Ascending aorta (tissue), 2 donors: Measurements from ENCODE around the gene PDLIM7. TPM values are rescaled to one million over a fixed set of nuclear protein-coding genes. Genes with fewer than 3 reads are reported as not detected.

Experiments
- DNase-seq, 2 donors: peaks; one replicate each; pipeline ENCODE4 v3.0.0-alpha.2; 2019; ENCODE audit warnings: low spot score in 2 of 2
- H3K27ac ChIP-seq, 2 donors: fragments of 200-600 bp; sonication (generic); one replicate each; pipeline ENCODE4 v1.5.1; 2016 to 2017; ENCODE audit warnings: mild to moderate bottlenecking in 1 of 2
- H3K27me3 ChIP-seq: fragments of 200-600 bp; sonication (generic); one replicate; pipeline ENCODE4 v1.5.1; 2017
- H3K36me3 ChIP-seq, 2 donors: fragments of 200-600 bp; sonication (generic); one replicate each; pipeline ENCODE4 v1.5.1; 2016
- H3K4me1 ChIP-seq, 2 donors: fragments of 200-600 bp; sonication (generic); one replicate each; pipeline ENCODE4 v1.5.1; 2016 to 2017; ENCODE audit warnings: mild to moderate bottlenecking in 1 of 2
- H3K4me3 ChIP-seq, 2 donors: fragments of 200-600 bp; sonication (generic); one replicate each; pipeline ENCODE4 v1.5.1; 2016 to 2017; ENCODE audit warnings: mild to moderate bottlenecking in 1 of 2
- H3K9me3 ChIP-seq, 2 donors: fragments of 200-600 bp; sonication (generic); one replicate each; pipeline ENCODE4 v1.5.1; 2016
- intact Hi-C: fragments of 100-400 bp; cut with DNase I; formaldehyde crosslinking; loops from one replicate; pipeline ENCODE4 v1.15.1; 2023
- total RNA-seq: library from RNA; depleted of rRNA; stranded (reverse); fragments of >200 nt; gene quantifications from one replicate; pipeline ENCODE4 v1.1.0, GENCODE V29; 2016
- TF ChIP-seq, protein P1 (sequence below), 3 experiments: fragments of 200-600 bp in 2 of 3; fragments of 450-650 bp in 1 of 3; sonication (generic) in 2 of 3; IDR thresholded peaks; one replicate each; pipeline ENCODE4 v1.5.1; 2016 to 2019; ENCODE audit warnings: antibody characterized with exemption in 3 of 3, mild to moderate bottlenecking in 1 of 3, moderate library complexity in 1 of 3

The PDLIM7 gene
- total RNA-seq, 1 donor from 2014 or later: 1,082 TPM

DNA sequence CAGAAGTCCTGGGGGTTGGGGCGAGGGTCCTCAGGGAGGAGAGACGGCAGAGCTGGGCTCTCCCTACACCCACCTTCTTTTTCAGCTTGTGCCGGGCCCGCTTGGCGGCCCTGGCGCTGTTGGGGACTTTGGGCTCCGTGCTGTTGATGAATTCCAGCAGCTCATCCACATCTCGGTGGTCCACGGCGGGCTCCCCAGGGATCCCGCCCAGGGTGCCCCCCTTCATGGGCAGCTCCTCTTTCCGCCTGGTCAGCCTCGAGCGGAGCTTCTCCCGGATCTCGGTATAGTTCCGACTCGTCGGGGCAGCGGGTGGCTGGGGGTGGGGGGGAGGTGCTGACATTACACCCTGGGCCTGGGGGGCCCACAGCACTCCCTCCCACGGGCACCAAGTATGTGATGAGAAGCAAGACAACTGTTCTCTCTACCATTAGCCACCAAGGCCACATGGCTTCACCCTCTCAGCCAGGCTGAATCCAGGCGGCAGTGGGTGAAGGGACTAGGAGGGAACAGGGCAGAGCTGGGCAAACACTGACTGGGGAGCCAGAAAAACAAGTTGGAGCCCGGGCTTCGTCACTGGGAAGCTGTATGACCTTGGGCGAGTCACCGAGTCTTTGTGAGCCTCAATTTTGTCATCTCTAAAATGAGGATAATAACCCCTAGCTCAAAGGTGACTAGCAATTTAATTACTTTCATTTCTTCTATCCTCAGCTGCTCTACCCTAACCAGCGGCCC, 34.0 kb upstream of the PDLIM7 start:
- peaks cover 66 to 83% of the 10 kb centered on the region in 2 donors for H3K36me3 ChIP-seq
- DNase-seq: no peak
- TF ChIP-seq, protein P1, sequence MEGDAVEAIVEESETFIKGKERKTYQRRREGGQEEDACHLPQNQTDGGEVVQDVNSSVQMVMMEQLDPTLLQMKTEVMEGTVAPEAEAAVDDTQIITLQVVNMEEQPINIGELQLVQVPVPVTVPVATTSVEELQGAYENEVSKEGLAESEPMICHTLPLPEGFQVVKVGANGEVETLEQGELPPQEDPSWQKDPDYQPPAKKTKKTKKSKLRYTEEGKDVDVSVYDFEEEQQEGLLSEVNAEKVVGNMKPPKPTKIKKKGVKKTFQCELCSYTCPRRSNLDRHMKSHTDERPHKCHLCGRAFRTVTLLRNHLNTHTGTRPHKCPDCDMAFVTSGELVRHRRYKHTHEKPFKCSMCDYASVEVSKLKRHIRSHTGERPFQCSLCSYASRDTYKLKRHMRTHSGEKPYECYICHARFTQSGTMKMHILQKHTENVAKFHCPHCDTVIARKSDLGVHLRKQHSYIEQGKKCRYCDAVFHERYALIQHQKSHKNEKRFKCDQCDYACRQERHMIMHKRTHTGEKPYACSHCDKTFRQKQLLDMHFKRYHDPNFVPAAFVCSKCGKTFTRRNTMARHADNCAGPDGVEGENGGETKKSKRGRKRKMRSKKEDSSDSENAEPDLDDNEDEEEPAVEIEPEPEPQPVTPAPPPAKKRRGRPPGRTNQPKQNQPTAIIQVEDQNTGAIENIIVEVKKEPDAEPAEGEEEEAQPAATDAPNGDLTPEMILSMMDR (IDR thresholded peaks at IDR 0.05): no peak

DNA sequence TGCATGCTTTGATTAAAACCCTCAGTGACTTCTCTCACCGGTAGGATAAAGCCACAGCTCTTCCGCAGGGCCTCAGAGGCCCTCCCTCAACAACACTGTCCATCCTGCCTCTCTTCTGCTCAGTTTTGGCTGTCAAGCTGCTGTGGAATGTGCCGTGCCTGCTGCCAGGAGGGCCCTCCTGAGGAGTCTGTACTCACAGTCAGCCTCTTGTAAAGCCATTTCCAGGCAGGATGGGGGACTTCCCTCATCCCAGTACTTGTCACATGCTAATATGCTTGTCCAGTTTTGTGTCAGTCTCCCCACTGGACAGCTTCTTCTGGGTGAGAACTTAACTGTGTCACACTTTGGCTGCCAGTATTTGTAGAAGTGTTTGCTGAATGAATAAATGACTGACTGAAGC, 33.2 kb upstream of the PDLIM7 start:
- no peak for DNase-seq
- Histone ChIP-seq H3K4me1 (peaks cover 0 to 6% of the 10 kb centered on the region in 2 donors), H3K9me3 (no peaks in the 10 kb centered on the region), H3K27me3 (no peaks in the 10 kb centered on the region), H3K36me3 (peaks cover 66 to 87% of the 10 kb centered on the region in 2 donors), H3K4me3 (no peak overlapping the region), H3K27ac (no peak overlapping the region)
- TF ChIP-seq, protein P1 (IDR thresholded peaks at IDR 0.05): no peak
- intact Hi-C loops: no loop called here

More for the DNA sequence above, 34.0 kb upstream of the PDLIM7 start:
- Histone ChIP-seq H3K4me1 (peaks cover 6 to 13% of the 10 kb centered on the region in 2 donors), H3K4me3 (no peak overlapping the region), H3K9me3 (no peaks in the 10 kb centered on the region), H3K27ac (peak overlapping the region in 1 of 2 donors; percentile 9), H3K27me3 (no peaks in the 10 kb centered on the region)
- intact Hi-C loops: no loop called here

DNA sequence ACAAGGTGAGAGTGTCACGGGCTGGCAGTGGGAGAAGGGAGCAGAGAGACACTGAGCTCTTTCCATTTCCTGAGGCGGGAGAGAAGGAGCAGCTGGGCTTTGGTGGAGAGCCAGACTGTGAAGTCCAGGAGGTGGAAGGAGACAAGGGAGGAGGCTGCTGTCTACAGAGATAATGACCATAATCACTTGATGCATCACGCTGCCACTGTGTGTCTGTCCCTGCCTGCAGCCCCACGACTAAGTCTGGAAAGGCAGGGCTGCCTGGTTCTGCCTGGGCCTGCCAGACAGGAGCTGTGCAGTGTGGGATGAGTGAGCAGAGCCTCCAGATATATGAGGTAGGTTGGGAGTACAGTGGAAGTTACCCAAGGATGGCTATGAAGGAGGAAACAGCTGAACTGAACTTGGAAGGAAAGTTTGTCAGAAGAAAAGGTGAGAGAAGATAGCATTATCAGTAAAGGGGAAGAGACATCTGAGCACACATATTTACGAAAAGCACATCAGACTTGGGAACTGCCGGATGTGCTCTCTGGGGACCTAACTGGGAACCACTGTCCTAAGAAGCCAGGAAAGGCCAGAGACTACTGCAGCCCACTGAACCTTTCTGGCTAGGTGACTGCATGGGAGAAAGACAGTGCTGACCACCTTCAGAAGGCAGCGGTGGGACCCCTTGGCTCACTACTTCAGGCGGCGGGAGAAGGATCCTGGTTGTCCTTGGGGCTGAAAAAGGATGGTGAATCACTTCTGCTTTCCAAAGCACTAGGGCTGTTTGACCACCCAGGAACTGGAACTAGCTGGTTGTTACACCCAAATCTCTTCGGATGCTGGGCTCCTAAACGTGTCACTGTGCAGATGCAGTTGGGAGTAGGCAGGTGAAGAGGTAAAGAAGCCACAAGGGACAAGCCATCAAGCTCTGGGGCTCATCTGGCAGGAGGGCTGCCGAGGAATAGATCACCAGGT, 32.1 kb upstream of the PDLIM7 start:
- DNase-seq: no peak

DNA sequence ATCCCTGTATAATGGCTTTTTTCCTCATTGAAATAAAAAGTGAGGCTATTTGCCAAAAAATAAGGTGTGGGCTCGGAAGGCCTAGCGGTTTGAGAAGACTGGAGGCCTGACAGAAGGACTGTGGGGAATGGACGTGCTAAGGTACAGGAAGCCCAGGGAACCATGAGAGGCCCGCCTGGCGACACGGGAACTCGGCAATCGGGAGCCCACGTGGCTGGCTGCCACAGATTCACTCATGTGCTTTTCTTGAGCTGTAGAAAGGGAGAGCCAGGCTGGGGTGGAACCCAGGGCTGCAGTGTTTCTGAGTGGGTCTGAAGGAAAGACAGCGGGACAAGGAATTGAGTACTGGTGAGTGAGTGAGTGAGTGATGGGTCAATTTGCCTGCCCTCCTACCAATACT, 31.2 kb upstream of the PDLIM7 start:
- no peaks in the 10 kb centered on the region for H3K4me1 ChIP-seq
- TF ChIP-seq, protein P1 (IDR thresholded peaks at IDR 0.05): no peak
- no peaks in the 10 kb centered on the region for H3K27me3 ChIP-seq
- no peaks in the 10 kb centered on the region for H3K9me3 ChIP-seq
- peaks cover 86 to 93% of the 10 kb centered on the region in 2 donors for H3K36me3 ChIP-seq
- no peak overlapping the region for H3K4me3 ChIP-seq
- intact Hi-C loops: no loop called here
- DNase-seq: no peak
- H3K27ac ChIP-seq: no peak overlapping the region

More for the DNA sequence above, 32.1 kb upstream of the PDLIM7 start:
- intact Hi-C loops: no loop called here
- no peaks in the 10 kb centered on the region for H3K27me3 ChIP-seq
- H3K27ac ChIP-seq: no peak overlapping the region
- H3K36me3 ChIP-seq: peaks cover 77 to 91% of the 10 kb centered on the region in 2 donors
- no peak overlapping the region for H3K4me3 ChIP-seq
- no peaks in the 10 kb centered on the region for H3K4me1 ChIP-seq
- TF ChIP-seq, protein P1 (IDR thresholded peaks at IDR 0.05): no peak
- no peaks in the 10 kb centered on the region for H3K9me3 ChIP-seq

DNA sequence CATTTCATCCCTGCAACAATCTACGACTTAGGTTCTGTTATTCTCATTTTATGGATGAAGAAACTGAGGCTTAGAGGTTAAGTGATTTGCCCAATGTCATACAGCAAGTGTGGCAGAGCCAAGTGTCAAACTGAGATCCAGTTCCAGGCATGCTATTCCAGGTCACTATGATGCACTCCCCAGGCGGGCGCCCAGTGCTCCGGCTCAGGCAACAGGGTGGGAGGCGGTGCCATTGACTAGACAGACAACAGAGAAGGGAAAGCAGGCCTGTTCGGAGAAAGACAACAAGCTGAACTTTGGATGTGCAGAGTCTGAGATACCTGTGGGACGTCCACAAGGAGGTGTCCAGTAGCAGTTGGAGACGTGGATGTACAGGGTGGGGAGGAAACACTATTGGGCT, 30.2 kb upstream of the PDLIM7 start:
- H3K4me3 ChIP-seq: no peak overlapping the region
- no peak for DNase-seq
- H3K27ac ChIP-seq: no peak overlapping the region
- TF ChIP-seq, protein P1 (IDR thresholded peaks at IDR 0.05): no peak
- H3K27me3 ChIP-seq: no peaks in the 10 kb centered on the region
- peaks cover 89 to 93% of the 10 kb centered on the region in 2 donors for H3K36me3 ChIP-seq
- intact Hi-C loops: no loop called here
- no peaks in the 10 kb centered on the region for H3K4me1 ChIP-seq
- no peaks in the 10 kb centered on the region for H3K9me3 ChIP-seq
